PC-9 (cell line): ENCODE data around the gene CNIH2.
"Not testable (repeated sequence)": the region's sequence is repeated elsewhere in the genome, so short reads cannot be mapped to it uniquely, and the experiment has no call there.

Experiments used
- EZH2 ChIP-seq: fragments of 200-600 bp; sonication (generic); IDR thresholded peaks from 2 replicates; pipeline ENCODE4 v1.8.0; 2017; ENCODE audit warnings: antibody characterized with exemption, low read depth
- TF ChIP-seq, protein P1 (sequence below): fragments of 200-600 bp; sonication (generic); conservative IDR thresholded peaks from 2 replicates; pipeline ENCODE4 v1.6.1; 2017; ENCODE audit warnings: mixed run types, antibody characterized with exemption, mild to moderate bottlenecking, moderate library complexity

DNA sequence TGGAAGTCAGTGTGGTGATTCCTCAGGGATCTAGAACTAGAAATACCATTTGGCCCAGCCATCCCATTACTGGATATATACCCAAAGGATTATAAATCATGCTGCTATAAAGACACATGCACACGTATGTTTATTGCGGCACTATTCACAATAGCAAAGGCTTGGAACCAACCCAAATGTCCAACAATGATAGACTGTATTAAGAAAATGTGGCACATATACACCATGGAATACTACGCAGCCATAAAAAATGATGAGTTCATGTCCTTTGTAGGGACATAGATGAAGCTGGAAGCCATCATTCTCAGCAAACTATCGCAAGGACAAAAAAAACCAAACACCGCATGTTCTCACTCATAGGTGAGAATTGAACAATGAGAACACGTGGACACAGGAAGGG lies 42.8 kb downstream of the CNIH2 start:
- TF ChIP-seq, protein P1, sequence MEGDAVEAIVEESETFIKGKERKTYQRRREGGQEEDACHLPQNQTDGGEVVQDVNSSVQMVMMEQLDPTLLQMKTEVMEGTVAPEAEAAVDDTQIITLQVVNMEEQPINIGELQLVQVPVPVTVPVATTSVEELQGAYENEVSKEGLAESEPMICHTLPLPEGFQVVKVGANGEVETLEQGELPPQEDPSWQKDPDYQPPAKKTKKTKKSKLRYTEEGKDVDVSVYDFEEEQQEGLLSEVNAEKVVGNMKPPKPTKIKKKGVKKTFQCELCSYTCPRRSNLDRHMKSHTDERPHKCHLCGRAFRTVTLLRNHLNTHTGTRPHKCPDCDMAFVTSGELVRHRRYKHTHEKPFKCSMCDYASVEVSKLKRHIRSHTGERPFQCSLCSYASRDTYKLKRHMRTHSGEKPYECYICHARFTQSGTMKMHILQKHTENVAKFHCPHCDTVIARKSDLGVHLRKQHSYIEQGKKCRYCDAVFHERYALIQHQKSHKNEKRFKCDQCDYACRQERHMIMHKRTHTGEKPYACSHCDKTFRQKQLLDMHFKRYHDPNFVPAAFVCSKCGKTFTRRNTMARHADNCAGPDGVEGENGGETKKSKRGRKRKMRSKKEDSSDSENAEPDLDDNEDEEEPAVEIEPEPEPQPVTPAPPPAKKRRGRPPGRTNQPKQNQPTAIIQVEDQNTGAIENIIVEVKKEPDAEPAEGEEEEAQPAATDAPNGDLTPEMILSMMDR = not testable (repeated sequence)
- not testable (repeated sequence) for TF ChIP-seq EZH2
